SK-N-SH treated with all-trans-retinoic acid at 6 μM for 48 hours (cell line): ENCODE data around the gene CPNE7.

Experiments used
- ATAC-seq: fragments of 200-7000 bp; cut with Tn5 transposase; 3 replicates; pipeline ENCODE4 v1.9.1; 2020; ENCODE audit warnings: mild to moderate bottlenecking, moderate library complexity
- ARNTL ChIP-seq: fragments of 450-650 bp; formaldehyde crosslinking; IDR thresholded peaks from 2 replicates; pipeline ENCODE4 v1.5.0; 2020; ENCODE audit warnings: low read depth, mild to moderate bottlenecking, moderate library complexity, borderline replicate concordance
- BACH2 ChIP-seq: fragments of 250-450 bp; sonication (Bioruptor Pico); IDR thresholded peaks from 2 replicates; pipeline ENCODE4 v1.9.0; 2021; ENCODE audit warnings: mild to moderate bottlenecking, borderline replicate concordance
- CSDC2 ChIP-seq: fragments of 250-450 bp; sonication (Bioruptor Pico); IDR thresholded peaks from 2 replicates; pipeline ENCODE4 v1.5.0; 2020; ENCODE audit warnings: mild to moderate bottlenecking, moderate library complexity
- ESRRG ChIP-seq: fragments of 250-450 bp; sonication (Bioruptor Pico); IDR thresholded peaks from 2 replicates; pipeline ENCODE4 v1.6.1; 2021; ENCODE audit warnings: mild to moderate bottlenecking
- GLIS3 ChIP-seq: fragments of 250-450 bp; sonication (Bioruptor Pico); IDR thresholded peaks from 2 replicates; pipeline ENCODE4 v1.5.0; 2020; ENCODE audit warnings: mild to moderate bottlenecking, moderate library complexity
- ISL1 ChIP-seq: fragments of 250-450 bp; sonication (Bioruptor Pico); IDR thresholded peaks from 2 replicates; pipeline ENCODE4 v2.1.2; 2022; ENCODE audit warnings: mild to moderate bottlenecking, moderate library complexity
- OSR1 ChIP-seq: fragments of 250-450 bp; sonication (Bioruptor Pico); IDR thresholded peaks from 2 replicates; pipeline ENCODE4 v1.8.0; 2022; ENCODE audit warnings: moderate library complexity, mild to moderate bottlenecking, inconsistent platforms
- PPARA ChIP-seq: fragments of 250-450 bp; sonication (Bioruptor Pico); IDR thresholded peaks from 2 replicates; pipeline ENCODE4 v1.5.0; 2020; ENCODE audit warnings: mild to moderate bottlenecking, borderline replicate concordance
- RARB ChIP-seq: fragments of 250-450 bp; sonication (Bioruptor Pico); IDR thresholded peaks from 2 replicates; pipeline ENCODE4 v1.8.0; 2021; ENCODE audit warnings: mild to moderate bottlenecking, moderate library complexity
- SNAI2 ChIP-seq: fragments of 250-450 bp; sonication (Bioruptor Pico); IDR thresholded peaks from 2 replicates; pipeline ENCODE4 v1.5.0; 2020; ENCODE audit warnings: mild to moderate bottlenecking, moderate library complexity
- TCF4 ChIP-seq: fragments of 250-450 bp; sonication (Bioruptor Pico); IDR thresholded peaks from 2 replicates; pipeline ENCODE4 v1.8.0; 2021; ENCODE audit warnings: mild to moderate bottlenecking, moderate library complexity, borderline replicate concordance
- TOX ChIP-seq: fragments of 250-450 bp; sonication (Bioruptor Pico); IDR thresholded peaks from 2 replicates; pipeline ENCODE4 v1.8.0; 2021; ENCODE audit warnings: mild to moderate bottlenecking, moderate library complexity, borderline replicate concordance
- ZC3H10 ChIP-seq: fragments of 250-450 bp; sonication (Bioruptor Pico); IDR thresholded peaks from 2 replicates; pipeline ENCODE4 v1.5.1; 2021; ENCODE audit warnings: mild to moderate bottlenecking, moderate library complexity
- ZFP3 ChIP-seq: fragments of 250-450 bp; sonication (Bioruptor Pico); IDR thresholded peaks from 2 replicates; pipeline ENCODE4 v1.5.0; 2020; ENCODE audit warnings: mild to moderate bottlenecking, moderate library complexity
- ZFP30 ChIP-seq: fragments of 450-650 bp; formaldehyde crosslinking; IDR thresholded peaks from 2 replicates; pipeline ENCODE4 v1.5.0; 2022; ENCODE audit warnings: mild to moderate bottlenecking, moderate library complexity
- ZNF565 ChIP-seq: fragments of 450-650 bp; formaldehyde crosslinking; conservative IDR thresholded peaks from 2 replicates; pipeline ENCODE4 v1.5.0; 2020; ENCODE audit warnings: low read depth, mild to moderate bottlenecking, moderate library complexity
- ZNF70 ChIP-seq: fragments of 450-650 bp; formaldehyde crosslinking; IDR thresholded peaks from 2 replicates; pipeline ENCODE4 v1.5.0; 2020; ENCODE audit warnings: mild to moderate bottlenecking, moderate library complexity
- ZNF8 ChIP-seq: fragments of 450-650 bp; formaldehyde crosslinking; IDR thresholded peaks from 2 replicates; pipeline ENCODE4 v1.5.0; 2020; ENCODE audit warnings: mild to moderate bottlenecking, moderate library complexity
- TF ChIP-seq, protein P1 (sequence below): fragments of 250-450 bp; sonication (Bioruptor Pico); IDR thresholded peaks from 2 replicates; pipeline ENCODE4 v1.8.0; 2020; ENCODE audit warnings: mild to moderate bottlenecking, moderate library complexity, borderline replicate concordance
- TF ChIP-seq, protein P2 (sequence below): fragments of 250-450 bp; sonication (Bioruptor Pico); IDR thresholded peaks from 2 replicates; pipeline ENCODE4 v1.8.0; 2021; ENCODE audit warnings: low read depth, mild to moderate bottlenecking, moderate library complexity, borderline replicate concordance
- TF ChIP-seq, protein P3 (sequence below): fragments of 250-450 bp; sonication (Bioruptor Pico); IDR thresholded peaks from 2 replicates; pipeline ENCODE4 v1.5.1; 2020; ENCODE audit warnings: low read depth, mild to moderate bottlenecking, moderate library complexity
- TF ChIP-seq, protein P4 (sequence below): fragments of 250-450 bp; sonication (Bioruptor Pico); IDR thresholded peaks from 2 replicates; pipeline ENCODE4 v1.5.1; 2021; ENCODE audit warnings: mild to moderate bottlenecking, moderate library complexity
- TF ChIP-seq, protein P5 (sequence below): fragments of 250-450 bp; sonication (Bioruptor Pico); IDR thresholded peaks from 2 replicates; pipeline ENCODE4 v1.5.0; 2020; ENCODE audit warnings: mild to moderate bottlenecking, moderate library complexity

Gene CPNE7

DNA sequence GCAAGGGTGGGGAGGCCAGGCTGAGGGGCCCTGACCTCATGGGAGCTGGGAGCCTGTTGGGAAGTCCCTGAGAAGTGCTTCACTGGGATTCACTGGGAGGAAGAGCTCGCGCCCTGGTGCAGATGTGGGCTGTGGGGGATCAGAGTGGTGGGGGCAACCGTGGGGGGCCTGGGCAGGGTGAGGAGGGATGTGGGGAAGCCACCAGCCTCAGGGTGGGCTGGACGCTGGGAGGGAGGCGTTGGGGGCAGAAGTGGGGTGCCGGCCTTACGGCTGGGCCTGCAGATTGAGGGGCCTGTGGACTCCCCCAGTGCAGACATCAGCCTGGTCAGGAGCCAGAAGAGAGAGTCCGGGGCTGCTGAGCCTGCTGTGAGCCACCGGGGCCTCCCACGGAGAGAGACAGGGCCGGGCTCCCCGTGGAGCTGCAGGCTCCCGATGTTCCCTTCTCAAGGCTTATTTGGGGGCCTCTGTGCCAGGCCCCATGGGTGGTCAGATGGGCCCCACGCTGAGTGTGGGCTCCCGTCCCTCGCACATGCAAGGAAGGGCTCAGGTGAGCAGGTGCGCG, 45.7 kb downstream of the CPNE7 start:
- TF ChIP-seq CSDC2 (CRISPR knock-in tag) (no peak), SNAI2 (no peak), ZNF8 (CRISPR knock-in tag) (no peak), TOX (no peak), GLIS3 (CRISPR knock-in tag) (no peak), TCF4 (CRISPR knock-in tag) (no peak), ZC3H10 (CRISPR knock-in tag) (no peak), OSR1 (CRISPR knock-in tag) (no peak), BACH2 (CRISPR knock-in tag) (no peak), RARB (no peak), ZNF70 (no peak)
- TF ChIP-seq, protein P1, sequence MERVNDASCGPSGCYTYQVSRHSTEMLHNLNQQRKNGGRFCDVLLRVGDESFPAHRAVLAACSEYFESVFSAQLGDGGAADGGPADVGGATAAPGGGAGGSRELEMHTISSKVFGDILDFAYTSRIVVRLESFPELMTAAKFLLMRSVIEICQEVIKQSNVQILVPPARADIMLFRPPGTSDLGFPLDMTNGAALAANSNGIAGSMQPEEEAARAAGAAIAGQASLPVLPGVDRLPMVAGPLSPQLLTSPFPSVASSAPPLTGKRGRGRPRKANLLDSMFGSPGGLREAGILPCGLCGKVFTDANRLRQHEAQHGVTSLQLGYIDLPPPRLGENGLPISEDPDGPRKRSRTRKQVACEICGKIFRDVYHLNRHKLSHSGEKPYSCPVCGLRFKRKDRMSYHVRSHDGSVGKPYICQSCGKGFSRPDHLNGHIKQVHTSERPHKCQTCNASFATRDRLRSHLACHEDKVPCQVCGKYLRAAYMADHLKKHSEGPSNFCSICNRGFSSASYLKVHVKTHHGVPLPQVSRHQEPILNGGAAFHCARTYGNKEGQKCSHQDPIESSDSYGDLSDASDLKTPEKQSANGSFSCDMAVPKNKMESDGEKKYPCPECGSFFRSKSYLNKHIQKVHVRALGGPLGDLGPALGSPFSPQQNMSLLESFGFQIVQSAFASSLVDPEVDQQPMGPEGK = no peak
- TF ChIP-seq, protein P2, sequence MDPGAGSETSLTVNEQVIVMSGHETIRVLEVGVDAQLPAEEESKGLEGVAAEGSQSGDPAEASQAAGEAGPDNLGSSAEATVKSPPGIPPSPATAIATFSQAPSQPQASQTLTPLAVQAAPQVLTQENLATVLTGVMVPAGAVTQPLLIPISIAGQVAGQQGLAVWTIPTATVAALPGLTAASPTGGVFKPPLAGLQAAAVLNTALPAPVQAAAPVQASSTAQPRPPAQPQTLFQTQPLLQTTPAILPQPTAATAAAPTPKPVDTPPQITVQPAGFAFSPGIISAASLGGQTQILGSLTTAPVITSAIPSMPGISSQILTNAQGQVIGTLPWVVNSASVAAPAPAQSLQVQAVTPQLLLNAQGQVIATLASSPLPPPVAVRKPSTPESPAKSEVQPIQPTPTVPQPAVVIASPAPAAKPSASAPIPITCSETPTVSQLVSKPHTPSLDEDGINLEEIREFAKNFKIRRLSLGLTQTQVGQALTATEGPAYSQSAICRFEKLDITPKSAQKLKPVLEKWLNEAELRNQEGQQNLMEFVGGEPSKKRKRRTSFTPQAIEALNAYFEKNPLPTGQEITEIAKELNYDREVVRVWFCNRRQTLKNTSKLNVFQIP (CRISPR knock-in tag) = no peak
- TF ChIP-seq, protein P3, sequence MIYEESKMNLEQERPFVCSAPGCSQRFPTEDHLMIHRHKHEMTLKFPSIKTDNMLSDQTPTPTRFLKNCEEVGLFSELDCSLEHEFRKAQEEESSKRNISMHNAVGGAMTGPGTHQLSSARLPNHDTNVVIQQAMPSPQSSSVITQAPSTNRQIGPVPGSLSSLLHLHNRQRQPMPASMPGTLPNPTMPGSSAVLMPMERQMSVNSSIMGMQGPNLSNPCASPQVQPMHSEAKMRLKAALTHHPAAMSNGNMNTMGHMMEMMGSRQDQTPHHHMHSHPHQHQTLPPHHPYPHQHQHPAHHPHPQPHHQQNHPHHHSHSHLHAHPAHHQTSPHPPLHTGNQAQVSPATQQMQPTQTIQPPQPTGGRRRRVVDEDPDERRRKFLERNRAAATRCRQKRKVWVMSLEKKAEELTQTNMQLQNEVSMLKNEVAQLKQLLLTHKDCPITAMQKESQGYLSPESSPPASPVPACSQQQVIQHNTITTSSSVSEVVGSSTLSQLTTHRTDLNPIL (CRISPR knock-in tag) = no peak
- TF ChIP-seq, protein P4, sequence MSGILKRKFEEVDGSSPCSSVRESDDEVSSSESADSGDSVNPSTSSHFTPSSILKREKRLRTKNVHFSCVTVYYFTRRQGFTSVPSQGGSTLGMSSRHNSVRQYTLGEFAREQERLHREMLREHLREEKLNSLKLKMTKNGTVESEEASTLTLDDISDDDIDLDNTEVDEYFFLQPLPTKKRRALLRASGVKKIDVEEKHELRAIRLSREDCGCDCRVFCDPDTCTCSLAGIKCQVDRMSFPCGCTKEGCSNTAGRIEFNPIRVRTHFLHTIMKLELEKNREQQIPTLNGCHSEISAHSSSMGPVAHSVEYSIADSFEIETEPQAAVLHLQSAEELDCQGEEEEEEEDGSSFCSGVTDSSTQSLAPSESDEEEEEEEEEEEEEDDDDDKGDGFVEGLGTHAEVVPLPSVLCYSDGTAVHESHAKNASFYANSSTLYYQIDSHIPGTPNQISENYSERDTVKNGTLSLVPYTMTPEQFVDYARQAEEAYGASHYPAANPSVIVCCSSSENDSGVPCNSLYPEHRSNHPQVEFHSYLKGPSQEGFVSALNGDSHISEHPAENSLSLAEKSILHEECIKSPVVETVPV (CRISPR knock-in tag) = no peak
- ATAC-seq = no peak

GRCh38 chr16:89621698-89622409, 46.3 kb downstream of the CPNE7 start:
- no peak for ATAC-seq
- TF ChIP-seq PPARA (CRISPR knock-in tag) (no peak), GLIS3 (CRISPR knock-in tag) (no peak), ZFP3 (CRISPR knock-in tag) (no peak), ZFP30 (CRISPR knock-in tag) (no peak), ISL1 (no peak), RARB (no peak), ESRRG (no peak), SNAI2 (no peak), OSR1 (CRISPR knock-in tag) (no peak), ARNTL (no peak), CSDC2 (CRISPR knock-in tag) (no peak), ZNF70 (no peak), TCF4 (CRISPR knock-in tag) (no peak), BACH2 (CRISPR knock-in tag) (no peak), ZNF8 (CRISPR knock-in tag) (no peak), ZNF565 (CRISPR knock-in tag) (no peak), TOX (no peak)
- TF ChIP-seq, protein P5, sequence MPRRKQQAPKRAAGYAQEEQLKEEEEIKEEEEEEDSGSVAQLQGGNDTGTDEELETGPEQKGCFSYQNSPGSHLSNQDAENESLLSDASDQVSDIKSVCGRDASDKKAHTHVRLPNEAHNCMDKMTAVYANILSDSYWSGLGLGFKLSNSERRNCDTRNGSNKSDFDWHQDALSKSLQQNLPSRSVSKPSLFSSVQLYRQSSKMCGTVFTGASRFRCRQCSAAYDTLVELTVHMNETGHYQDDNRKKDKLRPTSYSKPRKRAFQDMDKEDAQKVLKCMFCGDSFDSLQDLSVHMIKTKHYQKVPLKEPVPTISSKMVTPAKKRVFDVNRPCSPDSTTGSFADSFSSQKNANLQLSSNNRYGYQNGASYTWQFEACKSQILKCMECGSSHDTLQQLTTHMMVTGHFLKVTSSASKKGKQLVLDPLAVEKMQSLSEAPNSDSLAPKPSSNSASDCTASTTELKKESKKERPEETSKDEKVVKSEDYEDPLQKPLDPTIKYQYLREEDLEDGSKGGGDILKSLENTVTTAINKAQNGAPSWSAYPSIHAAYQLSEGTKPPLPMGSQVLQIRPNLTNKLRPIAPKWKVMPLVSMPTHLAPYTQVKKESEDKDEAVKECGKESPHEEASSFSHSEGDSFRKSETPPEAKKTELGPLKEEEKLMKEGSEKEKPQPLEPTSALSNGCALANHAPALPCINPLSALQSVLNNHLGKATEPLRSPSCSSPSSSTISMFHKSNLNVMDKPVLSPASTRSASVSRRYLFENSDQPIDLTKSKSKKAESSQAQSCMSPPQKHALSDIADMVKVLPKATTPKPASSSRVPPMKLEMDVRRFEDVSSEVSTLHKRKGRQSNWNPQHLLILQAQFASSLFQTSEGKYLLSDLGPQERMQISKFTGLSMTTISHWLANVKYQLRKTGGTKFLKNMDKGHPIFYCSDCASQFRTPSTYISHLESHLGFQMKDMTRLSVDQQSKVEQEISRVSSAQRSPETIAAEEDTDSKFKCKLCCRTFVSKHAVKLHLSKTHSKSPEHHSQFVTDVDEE = no peak
- TF ChIP-seq, protein P1 = no peak
